Measurements from ENCODE around the gene RPP14. TPM values are rescaled to one million over a fixed set of nuclear protein-coding genes. Genes with fewer than 3 reads are reported as not detected.

The RPP14 gene
- total and polyA plus RNA-seq, 2 of the 4 experiments (the other 2 are of a cell fraction), result 6.6 to 7.8 TPM

DNA sequence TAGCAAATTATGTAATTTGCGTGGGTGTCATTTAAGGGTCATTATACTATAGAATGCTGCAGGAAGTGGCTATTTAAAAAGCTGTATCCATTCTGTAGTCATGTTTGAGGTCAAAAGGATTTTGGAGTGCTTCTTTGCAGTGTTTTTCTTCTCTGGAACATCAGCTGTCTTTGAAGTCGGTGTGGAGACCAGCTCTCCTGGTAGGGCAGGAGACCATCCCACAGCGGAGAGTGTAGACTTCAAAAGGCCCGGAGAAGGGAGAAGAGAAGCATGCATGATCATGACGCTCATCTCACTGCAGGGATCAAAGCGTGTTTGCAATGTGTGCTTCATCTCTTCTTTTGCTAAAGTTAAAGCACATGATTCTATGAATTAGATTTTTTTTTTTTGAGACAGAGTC is 46.6 kb downstream of the RPP14 start:
- DNase-seq (no peak), ATAC-seq (ENCODE audit: low read depth) (no peak)
- H3K23ac ChIP-seq (ENCODE audit: low read depth, low read length), result no peak overlapping the region
- H3K56ac ChIP-seq (ENCODE audit: extremely low read depth, insufficient read depth, low read length), result no peak overlapping the region
- H2BK15ac ChIP-seq (ENCODE audit: low read depth, low read length), result no peak overlapping the region
- TF ChIP-seq CEBPB (IDR thresholded peaks at IDR 0.05; ENCODE audit: low read depth, low read length) (no peak), BHLHE40 (IDR thresholded peaks at IDR 0.05; ENCODE audit: low read depth, low read length) (no peak), CTCF (conservative IDR thresholded peaks at IDR 0.05; ENCODE audit: low read depth, low read length) (no peak), MAZ (IDR thresholded peaks at IDR 0.05; ENCODE audit: borderline replicate concordance, low read depth, low read length) (no peak), RAD21 (IDR thresholded peaks at IDR 0.05; ENCODE audit: low read length) (no peak), CHD1 (IDR thresholded peaks at IDR 0.05; ENCODE audit: low read depth, low read length) (no peak), MXI1 (IDR thresholded peaks at IDR 0.05; ENCODE audit: borderline replicate concordance, low read depth, low read length) (no peak), MAFK (IDR thresholded peaks at IDR 0.05; ENCODE audit: low read depth, low read length) (no peak), RCOR1 (IDR thresholded peaks at IDR 0.05; ENCODE audit: insufficient replicate concordance, low read length) (no peak), FOS (IDR thresholded peaks at IDR 0.05; ENCODE audit: low read depth, low read length) (no peak), NFE2L2 (IDR thresholded peaks at IDR 0.05; ENCODE audit: low read depth, low read length) (no peak), RFX5 (IDR thresholded peaks at IDR 0.05; ENCODE audit: low read depth, low read length) (no peak), SMC3 (IDR thresholded peaks at IDR 0.05; ENCODE audit: low read depth, low read length) (no peak), POLR2A (IDR thresholded peaks at IDR 0.05; ENCODE audit: low read depth, low read length) (no peak)
- TF ChIP-seq, protein P1, sequence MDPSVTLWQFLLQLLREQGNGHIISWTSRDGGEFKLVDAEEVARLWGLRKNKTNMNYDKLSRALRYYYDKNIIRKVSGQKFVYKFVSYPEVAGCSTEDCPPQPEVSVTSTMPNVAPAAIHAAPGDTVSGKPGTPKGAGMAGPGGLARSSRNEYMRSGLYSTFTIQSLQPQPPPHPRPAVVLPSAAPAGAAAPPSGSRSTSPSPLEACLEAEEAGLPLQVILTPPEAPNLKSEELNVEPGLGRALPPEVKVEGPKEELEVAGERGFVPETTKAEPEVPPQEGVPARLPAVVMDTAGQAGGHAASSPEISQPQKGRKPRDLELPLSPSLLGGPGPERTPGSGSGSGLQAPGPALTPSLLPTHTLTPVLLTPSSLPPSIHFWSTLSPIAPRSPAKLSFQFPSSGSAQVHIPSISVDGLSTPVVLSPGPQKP (IDR thresholded peaks at IDR 0.05; ENCODE audit: borderline replicate concordance, low read depth, low read length), result no peak
- TF ChIP-seq, protein P2, sequence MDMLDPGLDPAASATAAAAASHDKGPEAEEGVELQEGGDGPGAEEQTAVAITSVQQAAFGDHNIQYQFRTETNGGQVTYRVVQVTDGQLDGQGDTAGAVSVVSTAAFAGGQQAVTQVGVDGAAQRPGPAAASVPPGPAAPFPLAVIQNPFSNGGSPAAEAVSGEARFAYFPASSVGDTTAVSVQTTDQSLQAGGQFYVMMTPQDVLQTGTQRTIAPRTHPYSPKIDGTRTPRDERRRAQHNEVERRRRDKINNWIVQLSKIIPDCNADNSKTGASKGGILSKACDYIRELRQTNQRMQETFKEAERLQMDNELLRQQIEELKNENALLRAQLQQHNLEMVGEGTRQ (IDR thresholded peaks at IDR 0.05; ENCODE audit: low read depth, low read length), result no peak
- CTCF ChIA-PET, result interaction anchor here (0.6 to 0.8 kb wide), 2 partner anchors 21 to 111 kb away, joined by 3 to 5 read pairs; no protein-coding TSS in a partner anchor
- 82% methylated on average over 4 of the region's 6 CpGs; no CpG with 5 or more reads in 1 of the 2 experiments for WGBS, 2 experiments (ENCODE audit: extremely low coverage in 2 of 2, insufficient read length in 1 of 2)
- peaks cover 16% of the 10 kb centered on the region for H3K4me1 ChIP-seq (ENCODE audit: control insufficient read depth, insufficient read depth, low read length)
- 0 out of 2 replicates have a peak overlapping the region, but pooled peaks have one; percentile 20 for H3K4ac ChIP-seq (ENCODE audit: low read depth, low read length)
- H3K9me3 ChIP-seq (ENCODE audit: control insufficient read depth, insufficient read depth, low read length), result no peaks in the 10 kb centered on the region
- H3K9ac ChIP-seq (ENCODE audit: low read depth, low read length), result no peak overlapping the region
- H3K9me1 ChIP-seq (ENCODE audit: insufficient read depth, low read length), result peaks cover 22% of the 10 kb centered on the region
- POLR2A ChIA-PET (ENCODE audit: unreplicated experiment), result no interaction called here
- intact Hi-C loops (cut with micrococcal nuclease), result loop anchor here (5.0 kb wide), 1 partner anchor 35 kb away; no protein-coding TSS in a partner anchor
- no peak overlapping the region for H3K14ac ChIP-seq (replicated peaks; ENCODE audit: low read depth, low read length)
- H3K36me3 ChIP-seq (ENCODE audit: control insufficient read depth, insufficient read depth, low read length), result peaks cover 9% of the 10 kb centered on the region; the same call in 1 of the 2 replicates
- no peak overlapping the region for H4K5ac ChIP-seq (ENCODE audit: low read depth, low read length)
- H3K27me3 ChIP-seq (ENCODE audit: control insufficient read depth, insufficient read depth, low read length), result no peaks in the 10 kb centered on the region
- H2BK20ac ChIP-seq (ENCODE audit: low read depth, low read length), result no peak overlapping the region
- H2AK9ac ChIP-seq (replicated peaks; ENCODE audit: low read depth, low read length, poor library complexity), result no peak overlapping the region
- no peak overlapping the region for H2BK5ac ChIP-seq (ENCODE audit: low read depth, low read length, poor library complexity, severe bottlenecking)
- H2AFZ ChIP-seq (replicated peaks; ENCODE audit: low read length, poor library complexity), result no peak overlapping the region
- H2BK120ac ChIP-seq (ENCODE audit: low read depth, low read length), result no peak overlapping the region
- BruUV-seq (replicated peaks), result no TSS peak
- no peak overlapping the region for H4K91ac ChIP-seq (ENCODE audit: insufficient read depth, low read depth, low read length)
- no peak overlapping the region for H3K4me3 ChIP-seq (ENCODE audit: insufficient read depth, low read depth, low read length)
- no peak overlapping the region for H2AK5ac ChIP-seq (ENCODE audit: low read depth, low read length)
- no peak overlapping the region for H3K18ac ChIP-seq (ENCODE audit: low read depth, low read length)
- dilution Hi-C loops (cut with HindIII; ENCODE audit: low sequenced_read_pairs, unreplicated experiment), result no loop called here
- no peak overlapping the region for H3K4me2 ChIP-seq (ENCODE audit: low read depth, low read length)
- in situ Hi-C loops (cut with MboI; ENCODE audit: low sequenced_read_pairs), result no loop called here
- H4K20me1 ChIP-seq (ENCODE audit: insufficient read depth, low read length), result peaks cover 18% of the 10 kb centered on the region; the same call in 1 of the 2 replicates
- H3K79me1 ChIP-seq (ENCODE audit: low read depth in 1 of 2, low read length in 2 of 2), result peaks cover 42 to 82% of the 10 kb centered on the region in 2 experiments
- 0 out of 4 replicates have a peak overlapping the region, but pooled peaks of 1 of the 2 experiments have one; percentile 22 for H4K8ac ChIP-seq (ENCODE audit: low read depth in 2 of 2, low read length in 2 of 2)
- H3K27ac ChIP-seq (ENCODE audit: insufficient read depth, low read length), result no peak overlapping the region
